Measurements from ENCODE around the gene BACH2.
"Not testable (repeated sequence)": the region's sequence is repeated elsewhere in the genome, so short reads cannot be mapped to it uniquely, and the experiment has no call there.

The BACH2 gene

DNA sequence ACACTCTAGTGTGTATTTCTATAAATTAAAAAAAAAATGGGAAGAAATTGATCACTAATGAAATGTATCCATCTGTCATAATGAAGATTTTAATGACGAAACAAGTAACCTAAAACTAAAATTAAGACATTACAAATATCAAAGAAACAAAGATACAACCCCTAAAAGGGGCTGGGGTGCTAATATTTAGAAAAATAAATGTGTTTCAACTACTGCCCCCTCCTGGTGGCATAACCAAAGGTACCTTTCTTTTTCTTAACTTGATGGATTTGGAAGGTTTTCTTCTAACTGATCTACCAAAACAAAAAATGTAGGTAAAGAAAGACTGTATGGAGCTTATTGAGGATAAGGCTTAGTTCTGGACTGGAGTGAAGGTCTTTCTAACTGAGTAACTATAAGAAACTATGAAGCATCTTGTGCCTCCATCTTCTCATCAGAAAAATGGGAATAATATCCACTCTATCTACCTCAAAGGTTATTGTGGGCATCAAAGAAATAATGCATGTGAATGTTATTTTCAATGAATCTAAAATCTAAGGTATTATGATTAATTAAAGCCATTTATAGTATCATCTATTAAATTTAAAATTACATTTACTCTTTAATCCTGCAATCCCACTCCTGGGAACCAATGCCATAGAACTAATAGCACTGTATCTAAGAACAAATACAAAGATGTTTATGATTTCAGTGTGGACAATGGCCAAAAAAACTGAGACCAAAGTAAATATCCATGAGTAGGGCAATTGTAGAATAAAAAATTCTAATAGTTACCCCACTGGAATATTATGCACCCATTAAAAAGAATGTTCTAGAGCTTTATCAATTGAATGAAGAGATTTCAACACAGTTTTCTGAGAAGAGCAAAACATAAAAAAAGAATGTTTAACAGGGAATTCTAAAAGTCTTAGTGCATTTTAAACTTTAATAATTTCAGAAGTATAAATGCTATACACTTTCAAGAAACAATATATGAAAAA is 117.2 kb downstream of the BACH2 start:
- no peak for DNase-seq

- DNase-seq: no peak
These were observed 118.2 kb downstream of the BACH2 start for GRCh38 chr6:90178384-90178855.

DNA sequence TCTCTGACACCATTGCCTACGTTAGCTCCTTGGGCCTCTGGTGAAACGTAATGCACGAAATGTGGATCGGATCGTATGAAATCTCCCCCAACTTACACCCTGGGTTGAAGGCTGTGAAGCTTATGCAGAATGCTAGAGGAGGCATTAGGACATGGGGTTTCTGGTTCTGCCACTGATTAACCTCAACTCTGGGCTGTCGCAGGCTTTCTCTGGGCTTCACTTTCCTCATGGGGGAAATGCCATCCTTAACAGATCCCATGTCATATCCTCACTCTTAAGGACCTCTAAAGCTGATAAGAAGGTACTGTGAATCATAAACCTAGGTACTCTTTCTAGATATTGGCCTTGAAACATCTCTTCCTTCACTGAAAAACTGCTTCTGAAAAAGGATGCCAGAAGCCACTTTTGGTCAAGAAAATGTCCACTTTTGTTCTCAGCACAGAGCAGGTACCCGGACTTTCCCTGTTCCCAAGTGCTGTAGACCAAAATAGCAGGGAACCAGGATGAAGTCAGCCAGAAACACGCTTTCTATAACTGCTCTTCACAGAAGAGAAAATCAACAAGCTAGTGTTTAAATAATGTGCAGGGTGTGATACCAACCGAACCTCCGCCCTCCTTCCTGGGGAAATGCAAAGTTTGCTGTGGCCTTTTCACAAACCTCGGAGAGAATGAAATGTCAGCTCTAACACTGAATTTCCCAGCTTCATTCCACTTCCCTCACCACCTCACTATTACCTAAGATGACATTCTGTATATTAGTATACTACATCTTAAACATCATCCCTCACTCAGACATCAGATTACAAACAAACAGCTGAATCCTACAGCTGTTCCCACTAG is 118.9 kb downstream of the BACH2 start:
- no peak for DNase-seq

GRCh38 chr6:90175627-90176538 is 120.8 kb downstream of the BACH2 start:
- DNase-seq: peak; percentile 59

DNA sequence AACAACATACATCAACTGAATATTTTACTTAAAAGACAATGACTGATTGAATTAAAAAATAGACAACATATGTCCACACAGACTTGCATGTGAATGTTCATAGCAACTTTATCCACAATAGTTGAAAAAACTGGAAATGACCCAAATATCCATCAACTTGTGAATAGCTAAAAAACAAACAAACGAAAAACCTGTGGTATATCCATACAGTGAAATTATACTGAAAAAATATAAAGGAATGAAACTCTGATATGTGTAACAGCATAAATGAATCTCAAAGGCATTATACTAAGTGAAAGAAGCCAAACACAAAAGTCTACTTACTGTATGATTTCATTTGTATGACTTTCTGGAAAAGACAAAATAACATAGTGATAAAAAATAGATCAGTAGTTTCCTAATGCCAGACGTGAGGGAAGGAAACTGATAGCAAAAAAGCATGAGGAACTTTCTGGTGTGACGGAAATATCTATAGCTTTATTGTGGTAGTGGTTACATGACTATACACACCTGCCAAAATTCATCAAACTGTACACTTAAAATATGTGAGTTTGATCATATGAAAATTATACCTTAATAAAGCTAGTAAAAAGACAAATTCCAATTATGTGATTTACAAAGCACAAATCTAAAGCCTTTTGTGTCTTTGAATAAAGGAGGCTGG is 123.2 kb downstream of the BACH2 start:
- no peak for DNase-seq

DNA sequence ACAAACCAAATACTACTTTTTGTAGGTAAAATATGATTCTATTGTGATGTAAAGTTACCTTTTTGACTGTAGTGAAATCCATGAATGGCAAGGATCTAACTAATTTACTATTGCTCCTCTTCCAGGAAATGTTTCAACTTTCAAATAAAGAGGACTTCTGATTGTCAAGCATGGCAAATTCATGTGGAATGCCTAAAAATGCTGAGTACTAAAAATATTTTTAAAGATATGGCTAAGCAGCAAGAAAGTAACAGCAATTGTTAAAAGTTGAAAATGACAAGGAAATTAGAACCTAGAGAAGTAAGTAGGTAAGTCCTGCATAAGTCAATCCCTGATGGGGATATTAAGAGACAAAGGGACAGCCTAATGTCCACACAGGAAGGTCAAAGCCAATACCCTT is 126.0 kb downstream of the BACH2 start:
- no peak for DNase-seq

GRCh38 chr6:90169374-90169773 is 127.3 kb downstream of the BACH2 start:
- DNase-seq: no peak

- DNase-seq: no peak
These were observed 127.9 kb downstream of the BACH2 start for GRCh38 chr6:90168693-90169131.

DNA sequence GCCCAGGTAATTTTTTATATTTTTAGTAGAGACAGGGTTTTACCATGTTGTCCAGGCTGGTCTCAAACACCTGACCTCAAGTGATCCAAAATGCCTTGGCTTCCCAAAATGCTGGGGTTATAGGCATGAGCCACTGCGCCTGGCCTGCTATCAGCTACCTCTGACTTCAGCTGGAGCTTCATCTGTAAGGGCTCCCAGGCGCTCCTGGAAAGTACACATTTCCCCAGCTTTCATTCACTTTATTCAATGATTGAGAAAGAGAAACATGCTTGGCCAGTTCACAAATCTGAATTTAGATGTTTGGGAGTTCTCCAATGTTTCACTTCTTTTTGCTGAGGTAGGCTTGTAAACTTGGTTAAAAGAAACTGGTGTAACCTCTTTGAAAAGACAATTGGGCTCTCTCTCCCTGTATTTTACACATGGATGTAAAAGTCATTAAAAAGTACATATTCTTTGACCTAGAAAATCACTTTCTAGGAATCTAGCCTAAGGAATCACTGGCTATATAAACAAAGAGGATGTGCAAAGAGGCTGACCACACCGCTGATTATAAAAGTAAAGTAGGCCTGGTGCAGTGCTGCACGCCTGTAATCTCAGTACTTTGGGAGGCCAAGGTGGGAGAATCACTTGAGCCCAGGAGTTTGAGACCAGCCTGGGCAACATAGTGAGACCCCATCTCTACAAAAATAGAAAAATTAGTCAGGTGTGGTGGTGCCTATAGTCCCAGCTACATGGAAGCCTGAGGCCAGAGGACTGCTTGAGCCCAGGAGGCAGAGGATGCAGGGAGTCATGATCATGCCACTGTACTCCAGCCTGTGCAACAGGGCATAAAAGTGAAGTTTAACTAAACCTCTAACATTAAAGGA is 128.9 kb downstream of the BACH2 start:
- no peak for DNase-seq

- DNase-seq: not testable (repeated sequence)
These were observed 130.3 kb downstream of the BACH2 start for GRCh38 chr6:90166155-90166924.

DNA sequence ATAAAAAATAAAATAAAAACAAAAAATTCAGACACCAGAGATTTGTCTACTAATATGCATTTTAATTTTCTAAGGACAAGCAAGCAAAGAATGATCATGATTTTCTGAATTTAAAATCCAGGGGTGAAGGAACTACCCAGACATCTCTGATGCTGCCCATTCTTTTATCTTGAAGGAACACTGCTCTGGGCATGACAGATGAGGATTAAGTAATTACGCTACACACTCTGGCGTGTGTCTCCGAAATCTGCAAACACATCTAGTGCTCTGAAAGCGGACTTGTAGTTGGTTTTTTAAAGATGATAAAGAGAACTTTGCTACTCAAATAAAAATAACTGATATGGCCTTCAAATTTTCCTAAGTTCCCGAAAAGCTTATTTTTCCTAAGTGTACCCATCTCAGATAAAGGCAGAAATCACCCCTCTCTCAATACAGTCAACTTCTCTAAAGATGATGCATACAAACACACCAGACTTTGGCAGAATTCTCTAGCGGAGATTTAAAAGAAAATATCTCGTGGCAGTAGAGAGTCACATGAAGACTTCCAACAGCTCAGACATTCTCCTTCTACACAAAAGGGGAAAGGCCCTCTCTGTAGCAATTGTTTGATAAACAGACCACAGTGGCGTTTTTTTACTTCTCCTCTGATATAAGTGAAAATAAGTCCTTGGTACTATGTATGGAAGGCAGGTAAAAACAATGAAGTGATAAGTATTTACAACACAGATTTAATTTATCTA is 133.8 kb downstream of the BACH2 start:
- DNase-seq: no peak

DNA sequence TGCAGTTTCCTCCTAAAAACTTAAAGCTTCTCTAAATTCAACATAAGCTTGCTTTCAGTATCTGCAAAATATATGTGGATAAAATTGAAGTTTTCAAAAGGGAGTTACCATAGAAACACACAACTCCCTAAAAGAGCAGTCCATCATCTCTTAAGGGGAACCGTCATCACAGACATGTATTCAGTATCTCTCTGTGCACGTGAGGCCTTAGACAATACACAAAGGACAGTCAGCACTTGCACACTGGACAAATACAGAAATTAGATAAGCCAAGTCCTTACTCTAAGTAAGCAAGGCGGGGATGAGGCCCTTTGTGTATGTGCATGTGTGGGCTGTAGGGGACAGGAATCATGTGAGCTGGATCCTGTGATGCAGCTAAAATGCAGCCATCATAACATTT is 136.6 kb downstream of the BACH2 start:
- no peak for DNase-seq

- no peak for DNase-seq
These were observed 137.2 kb downstream of the BACH2 start for GRCh38 chr6:90159452-90159851.

DNA sequence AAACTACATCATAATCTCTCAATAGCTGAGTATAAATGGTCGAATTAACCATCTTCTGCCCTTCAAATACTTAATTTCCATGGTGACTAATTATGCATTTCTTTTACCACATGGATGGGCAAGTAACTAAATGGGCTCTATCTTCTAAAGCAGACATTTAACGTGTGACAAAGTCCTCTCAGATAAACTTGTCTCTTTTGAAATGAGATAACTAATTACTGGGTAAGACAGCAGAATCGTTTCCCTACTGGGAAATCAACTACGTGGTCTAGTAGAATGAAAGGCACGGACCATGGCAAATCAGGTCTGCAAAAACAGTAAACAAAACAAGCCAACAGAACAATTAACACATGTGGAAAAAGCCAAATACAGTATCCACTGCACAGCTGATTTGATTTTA is 137.7 kb downstream of the BACH2 start:
- DNase-seq: no peak

DNA sequence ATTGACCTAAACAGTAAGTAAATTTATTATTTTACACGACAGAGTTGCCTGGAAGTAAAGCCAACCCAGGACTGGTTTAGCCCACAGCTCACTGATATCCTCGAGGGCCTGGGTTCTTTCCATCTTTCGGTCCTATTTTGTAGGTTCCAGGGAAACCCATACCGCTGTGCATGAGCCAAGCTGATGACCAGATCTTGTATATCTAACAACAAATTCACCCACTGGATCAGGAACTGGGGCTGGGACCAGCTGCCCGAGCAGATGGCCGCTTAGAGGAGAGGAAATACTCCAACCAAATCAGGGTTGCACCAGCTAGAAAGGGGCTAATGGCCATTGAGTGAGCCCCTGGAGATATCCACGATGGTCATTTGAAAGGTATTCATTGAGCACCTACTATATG is 139.2 kb downstream of the BACH2 start:
- no peak for DNase-seq

GRCh38 chr6:90156861-90157260 is 139.8 kb downstream of the BACH2 start:
- DNase-seq: peak; percentile 50

- no peak for DNase-seq
These were observed 141.7 kb downstream of the BACH2 start for GRCh38 chr6:90154755-90155470.

DNA sequence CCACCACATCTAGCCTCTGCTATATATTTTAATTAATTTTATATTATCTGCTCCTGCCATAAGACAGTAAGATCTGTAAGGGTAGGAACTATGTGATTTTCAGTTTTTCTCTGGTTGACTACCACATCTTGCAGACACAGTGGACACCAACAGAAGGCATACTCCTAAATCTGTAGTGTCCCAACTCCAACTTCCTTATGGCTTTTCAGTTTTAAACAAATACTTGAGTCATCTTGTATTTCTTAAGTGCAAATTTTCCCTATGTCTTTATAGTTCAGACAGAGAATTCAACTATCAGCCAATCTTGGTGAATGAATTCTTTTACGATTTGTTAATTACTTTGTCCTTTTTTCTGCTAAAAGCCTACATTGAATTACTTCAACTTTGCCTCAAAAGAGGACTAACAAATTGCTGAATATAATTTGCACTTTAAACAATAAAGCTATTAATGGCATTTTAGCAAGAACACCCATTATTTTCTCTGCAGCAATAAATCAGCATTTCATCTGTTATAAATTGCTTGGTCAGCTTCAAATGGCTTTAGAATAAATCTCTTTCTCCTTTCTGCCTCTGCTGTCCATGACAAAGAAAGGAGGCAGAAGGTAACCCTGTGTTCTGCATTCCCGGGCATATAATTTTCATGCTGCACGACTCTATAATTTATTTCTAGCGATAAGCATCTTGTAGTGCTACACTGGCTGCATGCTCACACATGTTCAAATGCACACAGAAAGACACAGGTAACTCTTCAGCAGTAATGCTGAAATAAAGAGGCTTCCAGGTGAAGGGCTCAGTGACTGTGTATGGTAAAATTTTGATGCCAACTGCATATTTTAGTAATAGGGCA is 144.8 kb downstream of the BACH2 start:
- no peak for DNase-seq
